Activated naive CD4-positive, alpha-beta T cell treated with anti-CD3 and anti-CD28 coated beads, Interleukin-2, amount 50 U/mL, for 72 hours (primary cell): ENCODE data around the gene EP400. TPM values are rescaled to one million over a fixed set of nuclear protein-coding genes. Genes with fewer than 3 reads are reported as not detected.

ENCODE experiments used
- ATAC-seq, 2 donors: fragments of 150-1000 bp; cut with Tn5 transposase; 2 replicates each; pipeline ENCODE4 v1.10.0; 2021; ENCODE audit warnings: mild to moderate bottlenecking in 2 of 2, moderate library complexity in 2 of 2
- DNase-seq, 2 donors: peaks; one replicate each; pipeline ENCODE4 v3.0.0; 2021 to 2022; ENCODE audit warnings: low spot score in 2 of 2
- H3K27ac Mint-ChIP-seq, 2 donors: one replicate each; pipeline ENCODE4 v1.8.0; 2022; ENCODE audit warnings: mild to moderate bottlenecking in 2 of 2, mixed read lengths in 2 of 2
- H3K36me3 Mint-ChIP-seq, 2 donors: one replicate each; pipeline ENCODE4 v1.8.0; 2022; ENCODE audit warnings: mixed read lengths in 2 of 2
- H3K9me3 Mint-ChIP-seq, 2 donors: one replicate each; pipeline ENCODE4 v1.8.0; 2022; ENCODE audit warnings: mixed read lengths in 2 of 2
- total RNA-seq, 2 donors: library from RNA; stranded (reverse); gene quantifications; one replicate each; pipeline ENCODE4 v1.2.3, GENCODE V29; 2022

Gene EP400
- total RNA-seq, 2 donors from 2014 or later: 55.6 to 57.4 TPM

- ATAC-seq (no peak), DNase-seq (no peak)
- no peak overlapping the region for H3K27ac Mint-ChIP-seq
- H3K9me3 Mint-ChIP-seq: no peaks in the 10 kb centered on the region
- H3K36me3 Mint-ChIP-seq: no peaks in the 10 kb centered on the region
Measured at GRCh38 chr12:131919366-131920156, 30.2 kb upstream of the EP400 start.

GRCh38 chr12:131920157-131920508, 29.6 kb upstream of the EP400 start:
- Mint-ChIP-seq H3K27ac (no peak overlapping the region), H3K36me3 (no peaks in the 10 kb centered on the region)
- ATAC-seq: no peak

GRCh38 chr12:131920902-131921840, 28.6 kb upstream of the EP400 start:
- no peaks in the 10 kb centered on the region for H3K36me3 Mint-ChIP-seq
- H3K27ac Mint-ChIP-seq: no peak overlapping the region
- DNase-seq: no peak
- no peaks in the 10 kb centered on the region for H3K9me3 Mint-ChIP-seq
- ATAC-seq: no peak

More at GRCh38 chr12:131920157-131920508, 29.6 kb upstream of the EP400 start:
- DNase-seq: no peak
- H3K9me3 Mint-ChIP-seq: no peaks in the 10 kb centered on the region

- Mint-ChIP-seq H3K27ac (peak overlapping the region in 1 of 2 donors; percentile 22), H3K36me3 (no peaks in the 10 kb centered on the region), H3K9me3 (no peaks in the 10 kb centered on the region)
- ATAC-seq: no peak
- no peak for DNase-seq
Measured at GRCh38 chr12:131921866-131922769, 27.6 kb upstream of the EP400 start.

DNA sequence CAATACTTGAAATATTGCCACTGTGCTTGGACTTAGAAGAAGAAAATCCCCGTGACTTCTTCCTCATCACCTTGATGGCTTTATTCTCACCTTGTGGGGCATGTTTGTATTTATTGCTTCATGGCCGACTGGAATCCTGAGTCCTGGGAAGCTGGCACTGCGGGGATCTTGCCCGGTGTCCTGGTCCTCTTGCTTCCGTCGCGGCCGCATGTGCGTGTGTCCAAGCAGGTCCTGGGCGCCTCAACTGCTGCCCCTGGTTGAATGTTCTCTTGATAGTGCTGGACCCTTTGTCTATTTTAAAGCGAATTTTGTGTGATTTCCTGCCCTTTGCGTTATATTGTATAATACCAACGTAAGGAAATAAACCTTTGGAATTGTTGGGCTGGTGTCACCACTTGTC, 27.0 kb upstream of the EP400 start:
- no peak overlapping the region for H3K27ac Mint-ChIP-seq

DNA sequence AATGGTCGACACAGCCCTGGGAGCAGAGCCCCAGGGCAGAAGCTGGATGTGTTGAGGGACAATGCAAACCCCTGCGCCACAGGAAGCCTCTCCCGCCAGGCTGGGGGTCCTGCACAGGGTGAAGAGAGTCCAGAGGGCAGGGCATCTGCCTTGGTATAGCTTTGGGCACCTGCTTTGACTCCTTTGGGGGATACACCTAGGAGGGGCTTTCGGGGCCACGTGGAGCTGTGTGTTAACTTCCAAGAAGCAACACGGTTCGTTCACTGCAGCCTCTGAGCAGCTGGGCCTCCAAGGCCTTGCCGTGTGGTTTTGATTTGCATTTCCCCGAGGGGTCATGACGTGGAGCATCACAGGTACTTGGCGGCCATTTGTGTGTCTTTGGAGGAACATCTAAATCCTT, 26.5 kb upstream of the EP400 start:
- no peak for ATAC-seq
- Mint-ChIP-seq H3K9me3 (no peaks in the 10 kb centered on the region), H3K36me3 (no peaks in the 10 kb centered on the region), H3K27ac (no peak overlapping the region)
- DNase-seq: no peak

More for the DNA sequence above, 27.0 kb upstream of the EP400 start:
- ATAC-seq: no peak
- H3K9me3 Mint-ChIP-seq: no peaks in the 10 kb centered on the region
- no peaks in the 10 kb centered on the region for H3K36me3 Mint-ChIP-seq
- no peak for DNase-seq

GRCh38 chr12:131927110-131928079, 22.3 kb upstream of the EP400 start:
- no peaks in the 10 kb centered on the region for H3K9me3 Mint-ChIP-seq
- peak overlapping the region; percentile 45 to 91 for H3K27ac Mint-ChIP-seq
- H3K36me3 Mint-ChIP-seq: peaks cover 10 to 18% of the 10 kb centered on the region in 2 donors
- DNase-seq (no peak), ATAC-seq (no peak)

- DNase-seq (no peak), ATAC-seq (peak; percentile 11 to 22)
- peak overlapping the region; percentile 91 to 95 for H3K27ac Mint-ChIP-seq
- H3K9me3 Mint-ChIP-seq: no peaks in the 10 kb centered on the region
- H3K36me3 Mint-ChIP-seq: peaks cover 15 to 24% of the 10 kb centered on the region in 2 donors
Measured at GRCh38 chr12:131928080-131928710, 21.5 kb upstream of the EP400 start.

- Mint-ChIP-seq H3K36me3 (peaks cover 19 to 31% of the 10 kb centered on the region in 2 donors), H3K9me3 (no peaks in the 10 kb centered on the region), H3K27ac (peak within 1 kb of the TSS; percentile 91 to 99)
- ATAC-seq: peak; percentile 88 to 89
- peak; percentile 91 to 94 for DNase-seq
Measured at GRCh38 chr12:131928711-131929580, 20.8 kb upstream of the EP400 start, which contains the start of gene PUS1. Gene PUS1 (plus strand): TSS chr12:131929276. CDS start chr12:131929723, 447 bp downstream.

- ATAC-seq (peak; percentile 12 to 16), DNase-seq (peak in 1 of 2 donors; percentile 36)
- Mint-ChIP-seq H3K36me3 (peaks cover 19 to 31% of the 10 kb centered on the region in 2 donors), H3K27ac (peak overlapping the region; percentile 91 to 99), H3K9me3 (no peaks in the 10 kb centered on the region)
Measured at GRCh38 chr12:131929581-131930456, 19.9 kb upstream of the EP400 start.

DNA sequence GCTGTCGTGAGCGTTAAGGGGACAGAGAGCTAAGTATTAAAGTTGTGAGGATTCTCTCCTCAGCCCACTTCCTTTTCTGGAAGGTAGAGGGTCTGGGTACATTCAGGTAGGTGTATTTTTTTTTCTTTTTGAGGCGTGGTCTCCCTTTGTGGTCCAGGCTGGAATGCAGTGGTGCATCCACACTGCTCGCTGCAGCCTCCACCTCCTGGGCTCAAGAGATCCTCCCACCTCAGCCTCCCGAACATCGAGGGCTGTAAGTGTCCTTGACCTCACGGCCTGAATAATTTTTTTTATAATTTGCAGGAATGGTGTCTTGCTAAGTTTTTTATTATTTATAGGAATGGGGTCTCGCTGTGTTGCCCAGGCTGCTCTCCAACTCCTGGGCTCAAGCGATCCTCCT, 19.2 kb upstream of the EP400 start:
- Mint-ChIP-seq H3K27ac (peak overlapping the region; percentile 81 to 85), H3K36me3 (peaks cover 19 to 31% of the 10 kb centered on the region in 2 donors), H3K9me3 (no peaks in the 10 kb centered on the region)
- DNase-seq (no peak), ATAC-seq (no peak)

GRCh38 chr12:131933387-131933786, 16.4 kb upstream of the EP400 start:
- Mint-ChIP-seq H3K36me3 (peaks cover 25 to 31% of the 10 kb centered on the region in 2 donors), H3K27ac (no peak overlapping the region), H3K9me3 (no peaks in the 10 kb centered on the region)
- ATAC-seq: no peak
- no peak for DNase-seq

DNA sequence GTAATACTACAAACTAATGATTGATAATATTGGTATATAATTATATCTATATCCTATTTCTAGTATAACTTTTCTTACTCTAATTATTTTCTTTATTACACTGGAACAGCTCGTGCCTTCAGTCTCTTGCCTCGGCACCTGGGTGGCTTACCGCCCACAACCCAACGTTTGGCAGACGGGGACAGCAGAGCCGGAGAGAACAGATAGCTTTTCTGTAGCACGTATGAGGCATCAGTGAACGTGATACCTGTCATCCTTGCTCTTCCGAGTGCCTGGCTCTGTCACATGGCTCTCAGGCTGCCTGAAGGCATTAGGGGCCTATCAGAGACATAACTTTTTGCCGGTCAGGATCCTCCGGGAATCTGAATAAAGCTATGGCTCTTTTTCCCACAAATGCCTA, 15.2 kb upstream of the EP400 start:
- Mint-ChIP-seq H3K27ac (no peak overlapping the region), H3K9me3 (no peaks in the 10 kb centered on the region), H3K36me3 (peaks cover 25 to 26% of the 10 kb centered on the region in 2 donors)
- ATAC-seq (no peak), DNase-seq (no peak)
